Astrocyte (in vitro differentiated cells and primary cell): ENCODE data around the gene BICDL1. TPM values are rescaled to one million over a fixed set of nuclear protein-coding genes. Genes with fewer than 3 reads are reported as not detected.

Source experiments
- DNase-seq: peaks from one replicate; pipeline ENCODE4 v3.0.0-alpha.2; 2010; ENCODE audit warnings: low read depth
- FAIRE-seq: peaks from 2 replicates; lab custom pipeline; 2011; peaks lifted over from hg19 to GRCh38; lab: Jason Lieb, UNC
- H2AFZ ChIP-seq: 2 replicates; pipeline ENCODE4 v1.6.0; 2012; ENCODE audit warnings: low read depth, low read length, inconsistent platforms
- H3K27ac ChIP-seq: 2 replicates; pipeline ENCODE4 v1.5.1; 2011; ENCODE audit warnings: low read depth, low read length, inconsistent platforms
- H3K27me3 ChIP-seq: 2 replicates; pipeline ENCODE4 v1.6.0; 2011; ENCODE audit warnings: low read length, inconsistent platforms; ENCODE audit not compliant: insufficient read depth
- H3K36me3 ChIP-seq: 2 replicates; pipeline ENCODE4 v1.5.1; 2011; ENCODE audit warnings: low read length, inconsistent platforms; ENCODE audit not compliant: insufficient read depth
- H3K4me1 ChIP-seq: 2 replicates; pipeline ENCODE4 v1.5.1; 2011; ENCODE audit warnings: low read length, inconsistent platforms; ENCODE audit not compliant: insufficient read depth
- H3K4me2 ChIP-seq: 2 replicates; pipeline ENCODE4 v1.6.0; 2012; ENCODE audit warnings: low read length, inconsistent platforms
- H3K4me3 ChIP-seq: 2 replicates; pipeline ENCODE4 v1.5.1; 2011; ENCODE audit warnings: low read depth, mild to moderate bottlenecking, low read length, inconsistent platforms; ENCODE audit not compliant: insufficient read depth
- H3K79me2 ChIP-seq: 2 replicates; pipeline ENCODE4 v1.6.0; 2012; ENCODE audit warnings: mild to moderate bottlenecking, low read length, inconsistent platforms; ENCODE audit not compliant: insufficient read depth
- H3K9ac ChIP-seq: 2 replicates; pipeline ENCODE4 v1.6.0; 2012; ENCODE audit warnings: mild to moderate bottlenecking, low read length, inconsistent platforms
- H3K9me3 ChIP-seq: 2 replicates; pipeline ENCODE4 v1.5.1; 2012; ENCODE audit warnings: low read depth, mild to moderate bottlenecking, low read length, inconsistent platforms; ENCODE audit not compliant: insufficient read depth
- H4K20me1 ChIP-seq: 2 replicates; pipeline ENCODE4 v1.6.0; 2012; ENCODE audit warnings: low read length, inconsistent platforms; ENCODE audit not compliant: insufficient read depth
- H3K27ac Mint-ChIP-seq: one replicate; pipeline ENCODE4 v1.8.0; 2021; ENCODE audit warnings: mild to moderate bottlenecking, mixed read lengths; ENCODE audit not compliant: unreplicated experiment
- H3K27me3 Mint-ChIP-seq: one replicate; pipeline ENCODE4 v1.8.0; 2021; ENCODE audit warnings: low read depth, mixed read lengths; ENCODE audit not compliant: unreplicated experiment
- H3K36me3 Mint-ChIP-seq: one replicate; pipeline ENCODE4 v1.8.0; 2021; ENCODE audit warnings: low read depth, mixed read lengths; ENCODE audit not compliant: unreplicated experiment
- H3K4me1 Mint-ChIP-seq: one replicate; pipeline ENCODE4 v1.8.0; 2021; ENCODE audit warnings: low read depth, mixed read lengths; ENCODE audit not compliant: unreplicated experiment
- H3K4me3 Mint-ChIP-seq: one replicate; pipeline ENCODE4 v1.8.0; 2021; ENCODE audit warnings: mild to moderate bottlenecking, moderate library complexity, mixed read lengths; ENCODE audit not compliant: unreplicated experiment
- H3K9me3 Mint-ChIP-seq: one replicate; pipeline ENCODE4 v1.8.0; 2021; ENCODE audit warnings: mild to moderate bottlenecking, mixed read lengths; ENCODE audit not compliant: unreplicated experiment
- EZH2 ChIP-seq: IDR thresholded peaks from 2 replicates; pipeline ENCODE4 v1.6.1; 2012; ENCODE audit warnings: mild to moderate bottlenecking, low read length, inconsistent platforms; ENCODE audit not compliant: insufficient read depth
- total RNA-seq: library from RNA; stranded (reverse); gene quantifications from 2 replicates; pipeline ENCODE4 v1.2.1, GENCODE V29; 2021
- TF ChIP-seq, protein P1 (sequence below): IDR thresholded peaks from 2 replicates; pipeline ENCODE4 v1.5.1; 2011; ENCODE audit warnings: low read depth, mild to moderate bottlenecking, inconsistent platforms, low read length, moderate library complexity; ENCODE audit not compliant: insufficient read depth

BICDL1 gene
- total RNA-seq, 1 donor from 2014 or later, result 8.8 TPM

DNA sequence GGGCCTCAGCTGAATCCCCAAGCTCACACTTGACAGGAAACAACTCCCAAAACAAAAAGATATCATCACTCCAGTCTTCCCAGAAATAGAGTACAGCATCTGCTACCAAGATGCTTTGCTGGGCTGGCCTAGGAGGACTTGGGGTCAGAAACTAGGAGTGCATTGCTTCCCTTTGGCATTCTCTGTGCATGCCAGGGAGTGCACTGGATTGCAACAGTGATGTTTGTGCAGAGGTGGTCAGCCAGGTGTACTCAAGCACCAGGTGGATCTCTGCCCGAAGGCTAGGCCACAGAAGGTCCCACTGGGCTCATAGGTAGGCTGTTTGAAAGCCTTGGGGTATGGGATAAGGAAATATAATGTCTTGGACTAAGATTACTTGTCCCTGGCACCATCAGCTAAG, 76.4 kb downstream of the BICDL1 start:
- Mint-ChIP-seq H3K9me3 (no peaks in the 10 kb centered on the region), H3K4me1 (peaks cover 19% of the 10 kb centered on the region), H3K27ac (no peak overlapping the region), H3K27me3 (peaks cover 8% of the 10 kb centered on the region), H3K4me3 (no peak overlapping the region), H3K36me3 (peaks cover 6% of the 10 kb centered on the region)
- no peak overlapping the region for H3K4me2 ChIP-seq
- H3K4me1 ChIP-seq, result no peaks in the 10 kb centered on the region
- no peaks in the 10 kb centered on the region for H3K36me3 ChIP-seq
- no peak for DNase-seq
- no peak overlapping the region for H3K9ac ChIP-seq
- peaks cover 45% of the 10 kb centered on the region for H3K27me3 ChIP-seq
- FAIRE-seq, result no peak
- no peak overlapping the region for H2AFZ ChIP-seq
- H3K27ac ChIP-seq, result no peak overlapping the region
- no peak overlapping the region for H3K4me3 ChIP-seq
- H4K20me1 ChIP-seq, result no peaks in the 10 kb centered on the region
- no peak for TF ChIP-seq EZH2
- TF ChIP-seq, protein P1, sequence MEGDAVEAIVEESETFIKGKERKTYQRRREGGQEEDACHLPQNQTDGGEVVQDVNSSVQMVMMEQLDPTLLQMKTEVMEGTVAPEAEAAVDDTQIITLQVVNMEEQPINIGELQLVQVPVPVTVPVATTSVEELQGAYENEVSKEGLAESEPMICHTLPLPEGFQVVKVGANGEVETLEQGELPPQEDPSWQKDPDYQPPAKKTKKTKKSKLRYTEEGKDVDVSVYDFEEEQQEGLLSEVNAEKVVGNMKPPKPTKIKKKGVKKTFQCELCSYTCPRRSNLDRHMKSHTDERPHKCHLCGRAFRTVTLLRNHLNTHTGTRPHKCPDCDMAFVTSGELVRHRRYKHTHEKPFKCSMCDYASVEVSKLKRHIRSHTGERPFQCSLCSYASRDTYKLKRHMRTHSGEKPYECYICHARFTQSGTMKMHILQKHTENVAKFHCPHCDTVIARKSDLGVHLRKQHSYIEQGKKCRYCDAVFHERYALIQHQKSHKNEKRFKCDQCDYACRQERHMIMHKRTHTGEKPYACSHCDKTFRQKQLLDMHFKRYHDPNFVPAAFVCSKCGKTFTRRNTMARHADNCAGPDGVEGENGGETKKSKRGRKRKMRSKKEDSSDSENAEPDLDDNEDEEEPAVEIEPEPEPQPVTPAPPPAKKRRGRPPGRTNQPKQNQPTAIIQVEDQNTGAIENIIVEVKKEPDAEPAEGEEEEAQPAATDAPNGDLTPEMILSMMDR, result no peak
- no peaks in the 10 kb centered on the region for H3K79me2 ChIP-seq
- no peaks in the 10 kb centered on the region for H3K9me3 ChIP-seq

GRCh38 chr12:120066341-120066740, 77.3 kb downstream of the BICDL1 start:
- no peak overlapping the region for H3K4me2 ChIP-seq
- FAIRE-seq, result no peak
- H3K27me3 ChIP-seq, result peaks cover 39% of the 10 kb centered on the region
- no peaks in the 10 kb centered on the region for H3K36me3 ChIP-seq
- Mint-ChIP-seq H3K27ac (no peak overlapping the region), H3K36me3 (peaks cover 6% of the 10 kb centered on the region), H3K4me3 (no peak overlapping the region), H3K27me3 (peaks cover 8% of the 10 kb centered on the region), H3K4me1 (peaks cover 19% of the 10 kb centered on the region), H3K9me3 (no peaks in the 10 kb centered on the region)
- no peaks in the 10 kb centered on the region for H3K79me2 ChIP-seq
- H2AFZ ChIP-seq, result no peak overlapping the region
- no peak for TF ChIP-seq EZH2
- TF ChIP-seq, protein P1, result no peak
- H3K27ac ChIP-seq, result no peak overlapping the region
- DNase-seq, result no peak
- H4K20me1 ChIP-seq, result no peaks in the 10 kb centered on the region
- no peak overlapping the region for H3K4me3 ChIP-seq
- H3K4me1 ChIP-seq, result no peaks in the 10 kb centered on the region
- H3K9ac ChIP-seq, result no peak overlapping the region
- H3K9me3 ChIP-seq, result no peaks in the 10 kb centered on the region

GRCh38 chr12:120067084-120067869, 78.2 kb downstream of the BICDL1 start:
- no peak for DNase-seq
- H4K20me1 ChIP-seq, result no peaks in the 10 kb centered on the region
- H3K4me1 ChIP-seq, result no peaks in the 10 kb centered on the region
- H3K9me3 ChIP-seq, result no peaks in the 10 kb centered on the region
- peaks cover 8% of the 10 kb centered on the region for H3K36me3 Mint-ChIP-seq
- H3K4me3 Mint-ChIP-seq, result no peak overlapping the region
- H3K27me3 Mint-ChIP-seq, result peaks cover 8% of the 10 kb centered on the region
- H2AFZ ChIP-seq, result no peak overlapping the region
- H3K36me3 ChIP-seq, result no peaks in the 10 kb centered on the region
- no peaks in the 10 kb centered on the region for H3K79me2 ChIP-seq
- no peak overlapping the region for H3K4me2 ChIP-seq
- no peak overlapping the region for H3K27ac Mint-ChIP-seq
- no peak overlapping the region for H3K27ac ChIP-seq
- no peak for FAIRE-seq
- no peak overlapping the region for H3K9ac ChIP-seq
- H3K9me3 Mint-ChIP-seq, result no peaks in the 10 kb centered on the region
- TF ChIP-seq EZH2, result no peak
- TF ChIP-seq, protein P1, result no peak
- H3K4me3 ChIP-seq, result no peak overlapping the region
- H3K27me3 ChIP-seq, result peaks cover 37% of the 10 kb centered on the region
- peaks cover 19% of the 10 kb centered on the region for H3K4me1 Mint-ChIP-seq
